Epidermal melanocyte (primary cell): ENCODE measurements around the gene FCN1.
"Not testable (repeated sequence)": the region's sequence is repeated elsewhere in the genome, so short reads cannot be mapped to it uniquely, and the experiment has no call there.

Experiments used
- DNase-seq: peaks from one replicate; pipeline ENCODE4 v3.0.0; 2011; ENCODE audit warnings: low spot score; ENCODE audit not compliant: insufficient read length

Gene FCN1

GRCh38 chr9:134877541-134877940, 40.2 kb downstream of the FCN1 start:
- no peak for DNase-seq

- DNase-seq, result no peak
These were observed 42.3 kb downstream of the FCN1 start for GRCh38 chr9:134875371-134875770.

GRCh38 chr9:134872482-134873231, 45.1 kb downstream of the FCN1 start:
- no peak for DNase-seq

- no peak for DNase-seq
These were observed 45.9 kb downstream of the FCN1 start for GRCh38 chr9:134871697-134872340.

GRCh38 chr9:134870746-134871662, 46.7 kb downstream of the FCN1 start:
- no peak for DNase-seq

- DNase-seq, result no peak
These were observed 47.4 kb downstream of the FCN1 start for GRCh38 chr9:134870301-134870694.

GRCh38 chr9:134869554-134870300, 48.0 kb downstream of the FCN1 start:
- no peak for DNase-seq

- no peak for DNase-seq
These were observed 48.8 kb downstream of the FCN1 start for GRCh38 chr9:134868751-134869553.

GRCh38 chr9:134867917-134868750, 49.6 kb downstream of the FCN1 start:
- DNase-seq, result no peak

GRCh38 chr9:134864821-134865190, 52.9 kb downstream of the FCN1 start:
- DNase-seq, result no peak

GRCh38 chr9:134863941-134864820, 53.5 kb downstream of the FCN1 start:
- no peak for DNase-seq

GRCh38 chr9:134863306-134863902, 54.3 kb downstream of the FCN1 start:
- no peak for DNase-seq

- DNase-seq, result no peak
These were observed 55.9 kb downstream of the FCN1 start for GRCh38 chr9:134861595-134862334.

- no peak for DNase-seq
These were observed 57.2 kb downstream of the FCN1 start for GRCh38 chr9:134860510-134860909.

GRCh38 chr9:134858051-134858841, 59.5 kb downstream of the FCN1 start:
- DNase-seq, result no peak

GRCh38 chr9:134857451-134857850, 60.3 kb downstream of the FCN1 start:
- not testable (repeated sequence) for DNase-seq

GRCh38 chr9:134855900-134856377, 61.8 kb downstream of the FCN1 start:
- DNase-seq, result no peak
